Measurements from ENCODE around the gene ZNF512. TPM values are rescaled to one million over a fixed set of nuclear protein-coding genes. Genes with fewer than 3 reads are reported as not detected.

Gene ZNF512
- total RNA-seq, 1 experiment from 2014 or later = 28.6 TPM

DNA sequence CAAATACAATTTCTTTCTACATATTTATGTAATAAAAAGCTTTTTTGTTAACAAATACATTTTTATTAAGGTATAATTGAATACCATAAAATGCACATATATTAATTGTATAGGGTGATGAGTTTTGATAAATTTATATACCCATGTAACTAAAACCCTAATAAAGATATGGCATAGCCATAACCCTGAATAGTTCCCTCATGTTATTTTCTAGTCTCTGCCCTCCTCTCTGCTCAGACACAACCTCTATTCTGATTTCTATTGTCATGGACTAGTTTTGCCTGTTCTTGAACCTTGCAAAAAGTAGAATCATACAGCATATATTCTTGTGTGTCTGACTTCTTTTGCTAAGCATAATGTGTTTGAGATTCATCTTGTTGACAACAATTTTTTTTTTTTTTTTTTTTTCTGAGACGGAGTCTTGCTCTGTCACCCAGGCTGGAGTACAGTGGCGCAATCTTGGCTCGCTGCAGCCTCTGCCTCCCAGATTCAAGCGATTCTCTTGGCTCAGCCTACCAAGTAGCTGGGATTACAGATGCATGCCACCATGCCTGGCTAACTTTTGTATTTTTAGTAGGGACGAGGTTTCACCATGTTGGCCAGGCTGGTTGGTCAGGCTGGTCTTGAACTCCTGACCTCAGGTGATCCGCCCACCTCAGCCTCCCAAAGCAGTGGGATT is 38.6 kb upstream of the ZNF512 start:
- CTCF ChIA-PET = no interaction called here
- Mint-ChIP-seq H3K9me3 (ENCODE audit: low read depth, unreplicated experiment) (no peaks in the 10 kb centered on the region), H3K4me1 (ENCODE audit: low read depth, unreplicated experiment) (no peaks in the 10 kb centered on the region), H3K4me3 (ENCODE audit: low read depth, unreplicated experiment) (no peak overlapping the region), H3K27me3 (ENCODE audit: unreplicated experiment) (no peaks in the 10 kb centered on the region), H3K27ac (ENCODE audit: unreplicated experiment) (no peak overlapping the region), H3K36me3 (ENCODE audit: insufficient read depth, unreplicated experiment) (no peaks in the 10 kb centered on the region)
- no peak for DNase-seq
- BruUV-seq (replicated peaks) = no TSS peak
- intact Hi-C loops (cut with micrococcal nuclease; ENCODE audit: unreplicated experiment) = no loop called here
- TF ChIP-seq, protein P1, sequence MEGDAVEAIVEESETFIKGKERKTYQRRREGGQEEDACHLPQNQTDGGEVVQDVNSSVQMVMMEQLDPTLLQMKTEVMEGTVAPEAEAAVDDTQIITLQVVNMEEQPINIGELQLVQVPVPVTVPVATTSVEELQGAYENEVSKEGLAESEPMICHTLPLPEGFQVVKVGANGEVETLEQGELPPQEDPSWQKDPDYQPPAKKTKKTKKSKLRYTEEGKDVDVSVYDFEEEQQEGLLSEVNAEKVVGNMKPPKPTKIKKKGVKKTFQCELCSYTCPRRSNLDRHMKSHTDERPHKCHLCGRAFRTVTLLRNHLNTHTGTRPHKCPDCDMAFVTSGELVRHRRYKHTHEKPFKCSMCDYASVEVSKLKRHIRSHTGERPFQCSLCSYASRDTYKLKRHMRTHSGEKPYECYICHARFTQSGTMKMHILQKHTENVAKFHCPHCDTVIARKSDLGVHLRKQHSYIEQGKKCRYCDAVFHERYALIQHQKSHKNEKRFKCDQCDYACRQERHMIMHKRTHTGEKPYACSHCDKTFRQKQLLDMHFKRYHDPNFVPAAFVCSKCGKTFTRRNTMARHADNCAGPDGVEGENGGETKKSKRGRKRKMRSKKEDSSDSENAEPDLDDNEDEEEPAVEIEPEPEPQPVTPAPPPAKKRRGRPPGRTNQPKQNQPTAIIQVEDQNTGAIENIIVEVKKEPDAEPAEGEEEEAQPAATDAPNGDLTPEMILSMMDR (IDR thresholded peaks at IDR 0.05; ENCODE audit: unreplicated experiment) = no peak

DNA sequence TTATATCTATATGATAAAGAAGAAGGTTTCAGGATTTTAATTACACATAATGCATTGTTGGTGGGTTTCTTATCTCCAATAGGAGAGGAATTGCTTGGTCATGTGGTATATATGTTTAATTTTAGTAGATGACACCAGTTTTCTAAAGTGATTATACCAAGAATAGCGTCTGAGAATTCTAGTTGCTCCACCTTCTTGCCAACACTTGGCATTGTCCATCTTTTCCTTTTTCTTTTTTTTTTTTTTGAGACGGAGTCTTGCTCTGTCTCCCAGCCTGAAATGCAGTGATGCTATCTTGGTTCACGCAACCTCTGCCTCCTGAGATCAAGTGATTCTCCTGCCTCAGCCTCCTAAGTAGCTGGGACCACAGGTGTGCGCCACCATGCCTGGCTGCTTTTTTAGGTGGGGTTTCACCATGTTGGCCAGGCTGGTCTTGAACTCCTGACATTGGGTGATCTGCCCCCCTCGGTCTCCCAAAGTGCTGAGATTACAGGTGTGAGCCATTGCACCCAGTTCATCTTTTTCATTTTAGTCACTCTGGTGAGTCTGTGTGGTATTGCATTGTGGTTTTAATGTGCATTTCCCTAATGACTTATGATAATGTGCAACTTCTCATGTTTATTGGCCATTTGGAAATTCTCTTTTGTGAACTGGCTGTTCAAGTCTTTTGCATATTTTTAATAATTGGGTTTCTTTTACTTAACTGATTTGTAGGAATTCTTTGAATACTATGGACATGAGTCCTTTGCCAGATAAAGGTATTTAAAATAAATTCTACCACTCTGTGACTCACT is 37.3 kb upstream of the ZNF512 start:
- no peak for DNase-seq
- CTCF ChIA-PET = no interaction called here

DNA sequence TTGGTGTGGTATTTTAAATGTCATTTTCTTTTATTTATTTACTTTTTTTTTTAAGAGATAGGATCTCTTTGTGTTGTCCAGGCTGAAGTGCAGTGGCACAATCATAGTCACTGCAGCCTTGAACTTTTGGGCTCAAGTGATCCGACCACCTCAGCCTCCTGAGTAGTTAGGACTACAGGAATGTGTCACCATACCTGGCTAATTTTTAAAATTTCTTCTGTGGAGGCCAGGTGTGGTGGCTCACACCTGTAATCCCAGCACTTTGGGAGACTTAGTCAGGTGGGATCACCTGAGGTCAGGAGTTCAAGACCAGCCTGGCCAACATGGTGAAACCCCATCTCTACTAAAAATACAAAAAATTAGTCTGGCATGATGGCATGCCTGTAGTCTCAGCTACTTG is 33.5 kb upstream of the ZNF512 start:
- CTCF ChIA-PET = no interaction called here
- Mint-ChIP-seq H3K36me3 (ENCODE audit: insufficient read depth, unreplicated experiment) (no peaks in the 10 kb centered on the region), H3K4me3 (ENCODE audit: low read depth, unreplicated experiment) (no peak overlapping the region), H3K27me3 (ENCODE audit: unreplicated experiment) (peaks cover 8% of the 10 kb centered on the region), H3K27ac (ENCODE audit: unreplicated experiment) (no peak overlapping the region), H3K4me1 (ENCODE audit: low read depth, unreplicated experiment) (no peaks in the 10 kb centered on the region), H3K9me3 (ENCODE audit: low read depth, unreplicated experiment) (no peaks in the 10 kb centered on the region)
- TF ChIP-seq, protein P1 (IDR thresholded peaks at IDR 0.05; ENCODE audit: unreplicated experiment) = no peak
- BruUV-seq (replicated peaks) = no TSS peak
- DNase-seq = no peak
- intact Hi-C loops (cut with micrococcal nuclease; ENCODE audit: unreplicated experiment) = no loop called here

More for the DNA sequence above, 37.3 kb upstream of the ZNF512 start:
- no peaks in the 10 kb centered on the region for H3K4me1 Mint-ChIP-seq (ENCODE audit: low read depth, unreplicated experiment)
- BruUV-seq (replicated peaks) = no TSS peak
- no peaks in the 10 kb centered on the region for H3K27me3 Mint-ChIP-seq (ENCODE audit: unreplicated experiment)
- intact Hi-C loops (cut with micrococcal nuclease; ENCODE audit: unreplicated experiment) = no loop called here
- H3K36me3 Mint-ChIP-seq (ENCODE audit: insufficient read depth, unreplicated experiment) = no peaks in the 10 kb centered on the region
- no peak overlapping the region for H3K27ac Mint-ChIP-seq (ENCODE audit: unreplicated experiment)
- H3K4me3 Mint-ChIP-seq (ENCODE audit: low read depth, unreplicated experiment) = no peak overlapping the region
- no peaks in the 10 kb centered on the region for H3K9me3 Mint-ChIP-seq (ENCODE audit: low read depth, unreplicated experiment)
- TF ChIP-seq, protein P1 (IDR thresholded peaks at IDR 0.05; ENCODE audit: unreplicated experiment) = no peak

DNA sequence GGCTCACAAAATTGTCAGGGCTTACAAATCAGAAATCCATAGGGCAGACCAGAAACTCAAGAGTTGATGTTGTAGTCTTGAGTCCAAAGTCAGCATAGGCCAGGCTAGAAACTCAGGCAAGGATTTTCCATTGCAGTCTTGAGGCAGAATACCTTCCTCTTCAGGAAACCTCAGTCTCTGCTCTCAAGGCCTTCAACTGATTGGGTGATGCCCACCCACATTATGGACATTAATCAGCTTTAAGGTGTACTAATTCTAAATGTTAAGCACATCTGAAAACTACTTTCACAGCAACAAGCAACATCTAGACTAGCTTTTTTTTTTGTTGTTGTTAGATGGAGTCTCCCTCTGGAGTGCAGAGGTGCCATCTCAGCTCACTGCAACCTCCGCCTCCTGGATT is 31.3 kb upstream of the ZNF512 start:
- CTCF ChIA-PET = no interaction called here

More for the DNA sequence above, 31.3 kb upstream of the ZNF512 start:
- Mint-ChIP-seq H3K36me3 (ENCODE audit: insufficient read depth, unreplicated experiment) (no peaks in the 10 kb centered on the region), H3K4me1 (ENCODE audit: low read depth, unreplicated experiment) (no peaks in the 10 kb centered on the region), H3K27me3 (ENCODE audit: unreplicated experiment) (peaks cover 13% of the 10 kb centered on the region), H3K27ac (ENCODE audit: unreplicated experiment) (no peak overlapping the region), H3K4me3 (ENCODE audit: low read depth, unreplicated experiment) (no peak overlapping the region), H3K9me3 (ENCODE audit: low read depth, unreplicated experiment) (no peaks in the 10 kb centered on the region)
- no TSS peak for BruUV-seq (replicated peaks)
- DNase-seq = no peak
- intact Hi-C loops (cut with micrococcal nuclease; ENCODE audit: unreplicated experiment) = no loop called here
- TF ChIP-seq, protein P1 (IDR thresholded peaks at IDR 0.05; ENCODE audit: unreplicated experiment) = no peak

Data from Calu3 (cell line).